ENCODE data around the gene PRPS2. TPM values are rescaled to one million over a fixed set of nuclear protein-coding genes. Genes with fewer than 3 reads are reported as not detected.

PRPS2 gene
- total RNA-seq, 1 donor from 2014 or later = 6.2 TPM

DNA sequence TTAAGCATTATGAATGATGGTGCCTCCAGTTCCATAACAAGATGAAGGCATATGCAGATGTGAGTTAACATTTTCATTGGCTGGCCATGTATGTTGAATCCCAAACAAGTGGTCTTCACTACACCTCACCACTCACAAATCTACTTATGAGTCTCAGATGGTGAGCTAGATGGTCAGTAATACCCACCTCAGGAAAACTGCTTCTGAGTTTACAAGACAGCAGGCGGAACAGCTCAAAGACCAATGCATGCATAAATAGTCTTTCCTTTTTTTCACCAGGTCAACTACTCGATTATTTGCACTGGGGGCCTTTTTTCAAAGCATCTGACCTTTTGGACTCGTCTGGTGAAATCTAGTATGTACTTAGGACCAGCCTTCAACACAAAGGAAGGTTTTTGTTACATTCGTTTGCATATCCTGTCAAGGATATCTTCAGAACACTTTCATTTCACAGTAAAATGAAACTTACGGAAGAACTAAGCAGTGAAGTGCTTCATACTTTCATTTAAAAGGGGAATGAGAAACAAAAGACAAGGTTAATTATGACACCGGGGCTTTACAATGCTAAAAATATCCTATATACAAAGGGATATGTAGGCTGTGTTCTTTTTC is 52.6 kb downstream of the PRPS2 start:
- H3K9me3 Mint-ChIP-seq (ENCODE audit: unreplicated experiment) = no peaks in the 10 kb centered on the region
- H3K27me3 Mint-ChIP-seq (ENCODE audit: unreplicated experiment) = no peaks in the 10 kb centered on the region
- no peak for DNase-seq (ENCODE audit: low spot score)
- no peak overlapping the region for H3K27ac Mint-ChIP-seq (ENCODE audit: unreplicated experiment)
- no peak overlapping the region for H3K4me3 Mint-ChIP-seq (ENCODE audit: unreplicated experiment)
- TF ChIP-seq, protein P1, sequence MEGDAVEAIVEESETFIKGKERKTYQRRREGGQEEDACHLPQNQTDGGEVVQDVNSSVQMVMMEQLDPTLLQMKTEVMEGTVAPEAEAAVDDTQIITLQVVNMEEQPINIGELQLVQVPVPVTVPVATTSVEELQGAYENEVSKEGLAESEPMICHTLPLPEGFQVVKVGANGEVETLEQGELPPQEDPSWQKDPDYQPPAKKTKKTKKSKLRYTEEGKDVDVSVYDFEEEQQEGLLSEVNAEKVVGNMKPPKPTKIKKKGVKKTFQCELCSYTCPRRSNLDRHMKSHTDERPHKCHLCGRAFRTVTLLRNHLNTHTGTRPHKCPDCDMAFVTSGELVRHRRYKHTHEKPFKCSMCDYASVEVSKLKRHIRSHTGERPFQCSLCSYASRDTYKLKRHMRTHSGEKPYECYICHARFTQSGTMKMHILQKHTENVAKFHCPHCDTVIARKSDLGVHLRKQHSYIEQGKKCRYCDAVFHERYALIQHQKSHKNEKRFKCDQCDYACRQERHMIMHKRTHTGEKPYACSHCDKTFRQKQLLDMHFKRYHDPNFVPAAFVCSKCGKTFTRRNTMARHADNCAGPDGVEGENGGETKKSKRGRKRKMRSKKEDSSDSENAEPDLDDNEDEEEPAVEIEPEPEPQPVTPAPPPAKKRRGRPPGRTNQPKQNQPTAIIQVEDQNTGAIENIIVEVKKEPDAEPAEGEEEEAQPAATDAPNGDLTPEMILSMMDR (IDR thresholded peaks at IDR 0.05; ENCODE audit: unreplicated experiment) = no peak
- H3K4me1 Mint-ChIP-seq (ENCODE audit: unreplicated experiment) = peaks cover 5% of the 10 kb centered on the region
- no peaks in the 10 kb centered on the region for H3K36me3 Mint-ChIP-seq (ENCODE audit: low read depth, unreplicated experiment)

DNA sequence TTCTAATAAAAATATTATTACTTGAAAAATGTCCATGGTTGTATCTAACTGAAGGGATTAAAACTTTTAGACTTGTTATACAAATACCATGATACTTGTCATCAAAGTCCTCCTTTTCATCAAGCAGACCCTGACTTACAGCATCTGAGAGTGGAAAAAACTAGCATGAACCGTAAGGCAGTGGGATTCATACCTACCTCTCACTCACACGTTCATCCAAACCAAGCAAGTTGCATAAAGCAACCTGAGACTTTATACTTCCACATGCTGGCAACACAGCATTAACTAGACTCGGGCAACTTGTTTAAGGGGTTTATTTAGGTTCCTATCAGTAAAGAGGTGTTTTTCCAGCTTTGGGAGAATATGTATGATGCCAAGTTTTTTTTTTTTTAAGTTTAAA is 53.1 kb downstream of the PRPS2 start:
- Mint-ChIP-seq H3K27ac (ENCODE audit: unreplicated experiment) (no peak overlapping the region), H3K4me1 (ENCODE audit: unreplicated experiment) (peaks cover 5% of the 10 kb centered on the region), H3K27me3 (ENCODE audit: unreplicated experiment) (no peaks in the 10 kb centered on the region), H3K9me3 (ENCODE audit: unreplicated experiment) (no peaks in the 10 kb centered on the region), H3K4me3 (ENCODE audit: unreplicated experiment) (no peak overlapping the region), H3K36me3 (ENCODE audit: low read depth, unreplicated experiment) (no peaks in the 10 kb centered on the region)
- no peak for DNase-seq (ENCODE audit: low spot score)
- TF ChIP-seq, protein P1 (IDR thresholded peaks at IDR 0.05; ENCODE audit: unreplicated experiment) = no peak

DNA sequence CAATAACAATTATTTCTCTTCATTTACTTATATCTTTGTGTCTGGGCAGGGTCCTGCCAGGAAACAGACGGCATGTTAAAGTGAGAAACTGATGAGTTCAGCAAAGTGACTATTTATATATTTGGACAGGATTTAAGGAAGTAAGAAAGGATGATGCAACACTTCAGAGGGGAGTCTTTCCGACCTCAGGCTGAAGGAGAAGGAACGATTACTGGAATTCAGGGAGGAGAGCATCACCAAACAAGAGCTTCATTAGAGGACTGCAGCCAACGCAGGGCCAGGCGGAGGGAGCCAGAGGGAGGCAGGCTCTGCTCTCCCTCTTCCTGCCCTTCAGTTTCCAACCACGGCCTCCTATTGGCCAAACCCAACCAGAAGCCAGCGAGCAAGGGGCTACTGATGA is 74.1 kb downstream of the PRPS2 start:
- Mint-ChIP-seq H3K4me1 (ENCODE audit: unreplicated experiment) (no peaks in the 10 kb centered on the region), H3K36me3 (ENCODE audit: low read depth, unreplicated experiment) (no peaks in the 10 kb centered on the region), H3K27ac (ENCODE audit: unreplicated experiment) (no peak overlapping the region), H3K27me3 (ENCODE audit: unreplicated experiment) (no peaks in the 10 kb centered on the region), H3K9me3 (ENCODE audit: unreplicated experiment) (no peaks in the 10 kb centered on the region), H3K4me3 (ENCODE audit: unreplicated experiment) (no peak overlapping the region)
- TF ChIP-seq, protein P1 (IDR thresholded peaks at IDR 0.05; ENCODE audit: unreplicated experiment) = no peak
- no peak for DNase-seq (ENCODE audit: low spot score)

DNA sequence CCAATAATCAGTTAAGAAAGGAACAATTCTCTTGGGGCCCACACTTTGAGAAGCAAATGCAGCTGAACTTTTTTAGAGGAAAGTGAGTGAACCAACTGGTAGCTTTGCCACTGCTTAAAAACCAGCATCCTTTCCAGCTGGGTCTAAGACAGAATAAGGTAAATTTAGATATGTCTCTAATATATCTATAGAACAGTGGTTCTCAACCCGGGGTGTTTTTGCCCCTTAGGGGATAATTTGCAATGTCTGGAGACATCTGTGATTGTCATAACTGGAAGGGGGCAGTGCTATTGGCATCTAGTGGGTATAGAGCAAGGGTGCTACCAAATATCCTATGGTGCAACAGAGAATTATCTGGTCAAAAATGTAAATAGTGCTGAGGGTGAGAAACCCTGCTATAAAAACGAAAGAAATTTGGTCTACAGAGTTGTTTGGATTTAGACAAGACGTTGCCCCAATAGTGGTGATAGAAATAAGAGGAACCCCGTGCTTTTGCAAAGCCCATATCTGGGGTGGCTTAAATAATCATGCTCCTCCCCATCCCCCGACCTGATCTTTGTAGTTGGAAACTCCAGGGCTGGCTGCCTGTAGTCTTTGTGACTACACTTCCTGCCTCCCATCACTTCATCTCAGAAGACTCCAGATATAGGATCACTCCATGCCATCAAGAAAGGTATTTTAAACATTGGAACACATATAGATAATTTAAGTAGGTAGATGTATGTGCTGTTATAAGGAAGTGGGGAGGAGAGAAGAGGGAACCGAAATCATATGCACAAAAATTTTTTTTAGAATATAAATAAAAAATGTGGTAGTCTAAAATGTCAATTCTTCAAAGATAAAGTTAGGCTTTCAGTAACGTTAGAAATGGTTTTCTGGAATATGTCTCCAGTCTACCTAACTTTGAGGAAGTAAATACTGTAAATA is 75.5 kb downstream of the PRPS2 start, which contains the start of gene TLR7:
Gene TLR7, plus strand, starts transcription at position 622 of the 927 bp plus-strand sequence. CDS start 507 bp downstream, outside the sequence.
- Mint-ChIP-seq H3K27ac (ENCODE audit: unreplicated experiment) (no peak within 1 kb of the TSS), H3K4me1 (ENCODE audit: unreplicated experiment) (no peaks in the 10 kb centered on the region), H3K4me3 (ENCODE audit: unreplicated experiment) (no peak within 1 kb of the TSS), H3K27me3 (ENCODE audit: unreplicated experiment) (no peaks in the 10 kb centered on the region), H3K36me3 (ENCODE audit: low read depth, unreplicated experiment) (no peaks in the 10 kb centered on the region), H3K9me3 (ENCODE audit: unreplicated experiment) (no peaks in the 10 kb centered on the region)
- no peak for DNase-seq (ENCODE audit: low spot score)
- TF ChIP-seq, protein P1 (IDR thresholded peaks at IDR 0.05; ENCODE audit: unreplicated experiment) = no peak

DNA sequence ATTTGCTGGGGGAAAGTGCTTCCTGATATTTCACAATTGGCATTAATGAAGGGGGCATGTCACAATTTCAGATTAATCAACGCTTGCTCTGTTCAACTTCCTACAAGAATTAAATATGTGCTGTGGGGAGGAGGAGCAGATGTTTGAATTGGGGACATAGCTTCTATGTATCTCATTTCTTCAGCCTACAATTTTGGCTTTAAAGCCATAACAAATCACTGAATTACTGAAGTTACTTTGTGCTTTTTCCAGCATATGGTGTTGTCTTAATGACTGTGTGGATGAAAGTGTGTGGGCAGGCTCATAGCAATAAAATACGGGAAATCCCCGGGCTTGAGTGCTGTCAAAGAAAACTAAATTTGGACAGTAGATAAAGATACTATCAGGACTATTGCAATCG is 76.5 kb downstream of the PRPS2 start:
- no peaks in the 10 kb centered on the region for H3K9me3 Mint-ChIP-seq (ENCODE audit: unreplicated experiment)
- H3K27ac Mint-ChIP-seq (ENCODE audit: unreplicated experiment) = no peak overlapping the region
- H3K27me3 Mint-ChIP-seq (ENCODE audit: unreplicated experiment) = no peaks in the 10 kb centered on the region
- H3K36me3 Mint-ChIP-seq (ENCODE audit: low read depth, unreplicated experiment) = no peaks in the 10 kb centered on the region
- TF ChIP-seq, protein P1 (IDR thresholded peaks at IDR 0.05; ENCODE audit: unreplicated experiment) = no peak
- DNase-seq (ENCODE audit: low spot score) = no peak
- H3K4me1 Mint-ChIP-seq (ENCODE audit: unreplicated experiment) = no peaks in the 10 kb centered on the region
- no peak overlapping the region for H3K4me3 Mint-ChIP-seq (ENCODE audit: unreplicated experiment)
